ENCODE data around the gene DNAH8.

The DNAH8 gene, protein sequence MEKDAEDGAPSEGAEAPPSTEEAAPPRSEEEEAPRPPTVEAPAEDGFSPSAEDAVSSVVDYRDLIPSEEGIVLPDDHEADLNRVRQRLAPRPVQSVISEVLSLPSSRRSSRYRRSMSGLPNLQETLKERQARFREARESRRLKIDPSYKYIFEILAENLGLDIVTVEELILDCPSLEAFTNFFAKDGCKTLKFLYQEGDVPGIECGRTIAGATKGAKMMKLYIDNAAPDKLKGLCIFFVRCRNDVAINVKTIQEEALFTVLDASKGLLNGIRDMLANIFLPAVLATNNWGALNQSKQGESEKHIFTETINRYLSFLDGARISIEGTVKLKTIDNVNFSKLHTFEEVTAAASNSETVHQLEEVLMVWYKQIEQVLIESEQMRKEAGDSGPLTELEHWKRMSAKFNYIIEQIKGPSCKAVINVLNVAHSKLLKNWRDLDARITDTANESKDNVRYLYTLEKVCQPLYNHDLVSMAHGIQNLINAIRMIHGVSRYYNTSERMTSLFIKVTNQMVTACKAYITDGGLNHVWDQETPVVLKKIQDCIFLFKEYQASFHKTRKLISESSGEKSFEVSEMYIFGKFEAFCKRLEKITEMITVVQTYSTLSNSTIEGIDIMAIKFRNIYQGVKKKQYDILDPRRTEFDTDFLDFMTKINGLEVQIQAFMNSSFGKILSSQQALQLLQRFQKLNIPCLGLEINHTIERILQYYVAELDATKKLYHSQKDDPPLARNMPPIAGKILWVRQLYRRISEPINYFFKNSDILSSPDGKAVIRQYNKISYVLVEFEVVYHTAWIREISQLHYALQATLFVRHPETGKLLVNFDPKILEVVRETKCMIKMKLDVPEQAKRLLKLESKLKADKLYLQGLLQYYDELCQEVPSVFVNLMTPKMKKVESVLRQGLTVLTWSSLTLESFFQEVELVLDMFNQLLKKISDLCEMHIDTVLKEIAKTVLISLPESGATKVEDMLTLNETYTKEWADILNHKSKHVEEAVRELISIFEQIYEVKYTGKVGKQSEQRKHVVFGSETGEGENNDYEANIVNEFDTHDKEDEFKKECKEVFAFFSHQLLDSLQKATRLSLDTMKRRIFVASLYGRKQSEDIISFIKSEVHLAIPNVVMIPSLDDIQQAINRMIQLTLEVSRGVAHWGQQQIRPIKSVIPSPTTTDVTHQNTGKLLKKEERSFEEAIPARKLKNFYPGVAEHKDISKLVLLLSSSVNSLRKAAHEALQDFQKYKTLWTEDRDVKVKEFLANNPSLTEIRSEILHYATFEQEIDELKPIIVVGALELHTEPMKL (N-terminal part only)

DNA sequence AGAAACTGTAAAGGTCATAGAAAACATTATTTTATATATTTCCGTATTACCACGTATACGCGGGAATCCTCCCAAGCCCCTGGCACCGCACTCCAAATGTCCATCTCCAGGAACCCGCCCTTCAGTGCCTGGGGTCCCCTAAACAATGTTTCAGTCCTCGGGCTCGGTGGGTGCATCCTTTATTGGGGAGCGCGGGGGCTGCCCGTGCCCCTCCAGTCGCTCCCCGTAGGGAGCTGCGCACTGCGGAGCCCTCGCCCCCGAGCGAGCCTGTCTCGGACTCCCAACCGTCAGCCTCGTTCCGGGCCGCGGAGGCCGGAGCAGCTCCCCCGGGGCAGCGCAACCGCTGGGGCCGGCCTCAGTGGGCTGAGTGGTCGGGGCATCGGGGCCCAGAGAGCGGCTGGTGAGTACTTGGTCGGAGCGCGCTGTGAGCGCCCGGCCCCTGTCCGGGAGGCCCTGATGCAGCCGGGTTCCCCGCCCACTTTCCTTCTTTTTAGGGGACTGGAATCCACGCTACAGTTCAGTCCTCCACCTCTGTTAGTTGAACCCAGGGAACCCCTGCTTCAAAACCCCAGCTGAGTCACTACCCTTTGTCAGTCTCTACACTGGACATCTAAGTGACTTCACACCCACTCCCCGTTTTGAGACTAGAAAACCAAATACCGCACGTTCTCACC is at the start of gene DNAH8:
Gene DNAH8, plus strand, starts transcription at position 296 of the 674 bp plus-strand sequence. CDS start 7,499 bp downstream, outside the sequence.
- no peak for DNase-seq

GRCh38 chr6:38671885-38672467 is 43.1 kb upstream of the DNAH8 start:
- DNase-seq: no peak

- no peak for DNase-seq
Observed at GRCh38 chr6:38673397-38674165, 41.5 kb upstream of the DNAH8 start.

- no peak for DNase-seq
Observed at GRCh38 chr6:38676236-38676973, 38.7 kb upstream of the DNAH8 start.

GRCh38 chr6:38676974-38677544 is 38.1 kb upstream of the DNAH8 start:
- no peak for DNase-seq

GRCh38 chr6:38678178-38678760 is 36.8 kb upstream of the DNAH8 start:
- DNase-seq: no peak

DNA sequence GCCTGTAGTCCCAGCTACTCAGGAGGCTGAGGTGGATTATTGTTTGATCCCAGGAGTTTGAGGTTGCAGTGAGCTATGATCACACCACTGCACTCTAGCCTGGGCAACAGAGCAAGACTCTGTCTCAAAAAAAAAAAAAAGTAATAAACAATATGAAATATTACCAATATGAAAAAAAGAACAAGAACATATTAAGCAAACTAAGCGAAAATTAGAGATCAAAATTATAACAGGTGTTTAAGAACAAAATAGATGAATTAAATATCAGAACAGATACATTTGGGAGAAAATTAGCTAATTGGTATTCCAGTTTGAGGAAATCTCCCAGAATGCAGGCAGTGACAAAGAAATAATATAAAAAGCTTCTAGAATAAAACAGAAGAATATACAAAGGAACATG is 35.4 kb upstream of the DNAH8 start:
- no peak for DNase-seq

- no peak for DNase-seq
Observed at GRCh38 chr6:38681850-38682249, 33.3 kb upstream of the DNAH8 start.

DNA sequence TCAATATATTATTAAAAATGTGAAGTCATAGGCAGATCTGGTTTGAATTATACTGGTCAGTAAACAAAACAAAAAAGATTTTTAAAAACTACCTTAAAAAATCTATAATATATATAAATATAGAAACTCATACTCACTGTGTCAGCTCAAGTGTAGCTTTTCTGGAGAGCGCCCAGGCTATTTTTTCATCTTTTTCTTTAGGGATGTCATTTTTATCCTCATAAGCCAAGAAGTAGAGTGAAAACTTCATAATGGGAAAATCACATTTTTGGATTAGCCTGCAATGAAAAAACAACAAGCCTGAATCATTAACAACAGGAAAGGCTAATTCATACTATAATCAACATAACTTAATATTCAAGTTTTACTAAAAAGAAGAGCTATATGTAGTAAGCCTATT is 30.9 kb upstream of the DNAH8 start:
- DNase-seq: no peak

DNA sequence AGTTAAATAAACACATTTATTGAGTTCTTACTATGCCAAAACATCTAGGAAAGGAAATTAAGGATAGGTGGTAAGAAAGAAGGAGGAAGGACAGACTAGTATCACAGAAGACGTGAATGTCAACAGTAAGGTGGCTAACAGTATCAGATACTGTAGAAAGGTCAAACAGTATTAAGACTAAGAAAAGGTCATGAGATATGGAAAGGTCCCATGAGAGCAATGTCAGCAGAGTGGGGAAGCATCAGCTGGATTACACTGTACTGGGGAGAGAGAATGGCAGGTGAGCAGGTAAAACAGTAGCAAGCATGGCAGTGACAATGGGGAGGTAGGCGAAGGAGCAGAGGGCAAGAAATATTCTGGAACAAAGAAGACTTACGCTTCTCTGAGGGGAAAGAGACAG is 30.2 kb upstream of the DNAH8 start:
- no peak for DNase-seq

DNA sequence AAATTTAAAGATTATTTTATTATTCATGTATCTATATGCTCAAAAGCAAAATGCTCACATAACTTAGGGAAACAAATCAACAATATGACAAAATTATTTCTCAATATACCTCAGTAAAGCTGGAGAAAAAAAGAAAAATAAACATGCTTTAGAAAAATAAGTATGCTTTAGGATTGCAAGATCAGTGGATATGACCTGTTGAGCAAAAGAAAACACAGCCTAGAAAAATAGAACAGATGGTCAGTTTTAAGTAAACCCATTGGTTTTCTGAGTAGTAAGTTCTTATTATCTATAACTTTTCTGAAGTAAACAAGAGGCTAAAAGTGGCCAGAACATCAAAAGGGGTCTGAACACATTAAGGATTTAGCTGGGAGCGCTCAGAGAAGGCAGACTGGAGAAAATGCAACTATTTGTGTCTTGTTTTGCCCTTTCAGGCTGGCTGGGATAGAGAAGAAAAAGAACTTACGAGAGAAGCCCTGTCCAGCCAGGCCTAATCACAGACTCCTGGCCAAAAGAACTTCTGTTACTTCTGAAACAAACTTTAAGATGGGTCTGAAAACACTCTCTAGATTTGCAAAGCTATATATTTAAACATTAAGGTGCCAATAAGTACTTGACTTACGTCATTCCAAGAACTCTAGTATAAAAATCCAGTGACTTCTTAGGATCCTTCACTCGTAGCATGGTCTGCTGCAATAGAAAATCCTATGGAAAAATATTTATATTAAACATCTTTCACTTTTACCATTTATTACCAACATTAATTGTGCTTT is 28.7 kb upstream of the DNAH8 start:
- no peak for DNase-seq

- no peak for DNase-seq
Observed at GRCh38 chr6:38687043-38687353, 28.1 kb upstream of the DNAH8 start.

GRCh38 chr6:38687549-38687948 is 27.6 kb upstream of the DNAH8 start:
- no peak for DNase-seq

DNA sequence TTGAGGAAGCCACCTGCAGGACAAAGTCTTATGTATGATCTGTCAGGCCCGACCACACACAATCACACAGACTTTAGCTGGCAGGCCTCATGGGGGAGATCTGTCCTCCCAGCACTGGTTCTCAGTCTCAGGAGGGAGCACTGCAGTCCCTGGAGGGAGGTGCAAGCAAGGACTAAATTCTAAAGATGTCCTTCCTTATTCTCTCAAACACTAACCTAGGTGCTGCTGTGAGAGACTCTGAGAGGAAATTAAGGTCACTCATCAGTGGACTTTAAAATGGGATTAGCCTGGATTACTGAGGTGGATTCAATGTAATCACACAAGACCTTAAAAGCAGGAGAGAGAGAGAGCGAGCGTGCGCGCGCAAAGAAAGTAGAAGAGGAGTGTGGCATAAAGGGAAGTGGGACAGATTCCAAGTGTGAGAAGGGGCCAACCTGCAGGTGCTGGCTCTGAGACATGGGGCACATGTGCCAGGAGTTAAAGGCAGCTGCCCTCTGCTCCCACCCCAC is 26.5 kb upstream of the DNAH8 start:
- no peak for DNase-seq

DNA sequence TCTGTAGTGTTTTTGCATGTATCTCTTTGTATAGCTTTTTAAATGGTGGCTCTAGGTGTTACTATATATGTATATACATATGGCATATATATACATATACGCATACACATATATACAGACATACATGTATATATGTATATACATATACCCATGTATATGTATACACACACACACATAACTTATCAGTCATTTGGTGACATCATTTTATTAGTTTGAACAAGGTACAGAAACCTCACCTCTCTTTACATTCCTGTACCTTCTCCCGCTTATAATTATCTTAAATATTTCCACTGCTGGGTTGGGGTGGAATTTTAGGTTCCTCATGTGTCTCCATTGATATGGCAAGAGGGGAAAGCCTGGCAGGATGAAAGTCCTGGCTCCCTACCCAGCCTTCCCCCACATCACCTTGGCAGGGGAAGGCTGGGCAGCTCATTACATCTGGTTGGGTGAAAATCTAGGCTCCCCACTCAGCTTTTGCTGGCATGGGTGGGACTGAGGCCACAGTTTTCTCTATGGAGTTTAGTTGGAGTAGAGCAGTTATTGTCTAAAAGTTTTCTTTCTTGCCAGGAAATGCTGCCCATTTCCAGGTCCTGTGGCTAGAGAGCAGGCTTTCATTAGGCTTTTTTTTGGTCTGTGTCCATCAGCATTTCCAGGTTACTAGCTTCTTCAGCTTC is 19.7 kb upstream of the DNAH8 start:
- DNase-seq: peak in 4 of 14 donors; percentile 10 to 37 (median 30)

DNA sequence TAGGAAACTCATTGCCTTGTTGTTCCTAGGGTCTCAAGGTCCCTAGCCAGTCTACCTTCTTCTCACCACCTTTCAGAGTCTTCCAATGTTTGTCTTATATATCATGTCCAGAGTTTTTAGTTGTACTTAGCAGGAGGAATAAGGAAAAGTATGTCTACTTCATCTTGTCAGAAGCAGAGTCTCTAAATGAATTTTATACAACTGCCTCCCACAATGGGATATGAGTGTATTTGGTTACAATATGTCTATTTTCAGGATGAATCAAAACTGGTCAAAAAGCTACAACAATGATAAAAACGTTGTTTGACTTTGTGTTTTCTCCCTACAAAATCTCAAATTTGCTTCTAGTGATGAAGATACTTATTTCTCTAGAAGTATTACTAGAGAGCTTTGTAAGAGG is 19.2 kb upstream of the DNAH8 start:
- no peak for DNase-seq

- no peak for DNase-seq
Observed at GRCh38 chr6:38696345-38696744, 18.8 kb upstream of the DNAH8 start.

GRCh38 chr6:38697846-38698245 is 17.3 kb upstream of the DNAH8 start:
- no peak for DNase-seq

All from C1 segment of cervical spinal cord (tissue), 14 donors.